ENCODE results near the gene MARCO. TPM values are rescaled to one million over a fixed set of nuclear protein-coding genes. Genes with fewer than 3 reads are reported as not detected.

Gene MARCO
- total RNA-seq, 1 donor from 2014 or later, result not detected

DNA sequence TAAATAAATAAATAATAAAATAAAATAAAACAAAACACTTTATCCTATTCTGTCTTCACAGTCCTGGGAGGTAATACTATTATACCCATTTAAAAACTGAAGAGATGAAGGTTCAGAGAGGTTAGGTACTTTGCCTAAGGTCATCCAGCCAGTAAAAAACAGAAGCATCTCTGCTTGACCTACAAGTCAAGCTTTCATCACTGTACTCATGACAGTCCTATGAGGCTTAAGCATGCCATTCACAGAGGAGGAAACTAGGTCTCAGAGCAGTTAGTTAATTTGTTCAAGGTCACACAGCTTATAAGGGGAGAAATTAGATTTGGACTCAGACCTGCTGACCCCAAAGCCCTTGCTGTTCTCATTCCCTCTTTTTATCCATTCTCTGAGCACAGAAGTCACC, 77.5 kb downstream of the MARCO start:
- TF ChIP-seq CTCF (IDR thresholded peaks at IDR 0.05; ENCODE audit: insufficient read depth, low read depth, low read length) (no peak), EZH2 (IDR thresholded peaks at IDR 0.05; ENCODE audit: insufficient read depth, low read length) (no peak)
- H3K27ac ChIP-seq (ENCODE audit: low read depth, low read length), result no peak overlapping the region
- FAIRE-seq, result no peak

GRCh38 chr2:119022678-119023077, 80.7 kb downstream of the MARCO start:
- no peaks in the 10 kb centered on the region for H3K27me3 ChIP-seq (ENCODE audit: insufficient read depth, low read length)
- H3K79me2 ChIP-seq (ENCODE audit: insufficient read depth, low read length), result no peaks in the 10 kb centered on the region
- H3K9me3 ChIP-seq (ENCODE audit: insufficient read depth, low read depth, low read length), result no peaks in the 10 kb centered on the region
- H3K4me2 ChIP-seq (ENCODE audit: low read length), result no peak overlapping the region
- H4K20me1 ChIP-seq (ENCODE audit: insufficient read depth, low read length), result no peaks in the 10 kb centered on the region
- Mint-ChIP-seq H3K4me1 (ENCODE audit: low read depth, unreplicated experiment) (peaks cover 6% of the 10 kb centered on the region), H3K9me3 (ENCODE audit: unreplicated experiment) (peaks cover 2% of the 10 kb centered on the region), H3K27ac (ENCODE audit: unreplicated experiment) (no peak overlapping the region), H3K36me3 (ENCODE audit: low read depth, unreplicated experiment) (no peaks in the 10 kb centered on the region), H3K27me3 (ENCODE audit: low read depth, unreplicated experiment) (peaks cover 47% of the 10 kb centered on the region), H3K4me3 (ENCODE audit: unreplicated experiment) (no peak overlapping the region)
- H2AFZ ChIP-seq (ENCODE audit: low read depth, low read length), result no peak overlapping the region
- DNase-seq (ENCODE audit: low read depth) (no peak), FAIRE-seq (no peak)
- H3K9ac ChIP-seq (ENCODE audit: low read length), result no peak overlapping the region
- TF ChIP-seq CTCF (IDR thresholded peaks at IDR 0.05; ENCODE audit: insufficient read depth, low read depth, low read length) (no peak), EZH2 (IDR thresholded peaks at IDR 0.05; ENCODE audit: insufficient read depth, low read length) (no peak)
- no peak overlapping the region for H3K27ac ChIP-seq (ENCODE audit: low read depth, low read length)
- H3K36me3 ChIP-seq (ENCODE audit: insufficient read depth, low read length), result no peaks in the 10 kb centered on the region
- H3K4me3 ChIP-seq (ENCODE audit: insufficient read depth, low read depth, low read length), result no peak overlapping the region
- H3K4me1 ChIP-seq (ENCODE audit: insufficient read depth, low read length), result no peaks in the 10 kb centered on the region

More for the DNA sequence above, 77.5 kb downstream of the MARCO start:
- peaks cover 47% of the 10 kb centered on the region for H3K27me3 Mint-ChIP-seq (ENCODE audit: low read depth, unreplicated experiment)
- no peaks in the 10 kb centered on the region for H3K36me3 ChIP-seq (ENCODE audit: insufficient read depth, low read length)
- H3K9ac ChIP-seq (ENCODE audit: low read length), result no peak overlapping the region
- no peak overlapping the region for H3K4me2 ChIP-seq (ENCODE audit: low read length)
- H3K9me3 ChIP-seq (ENCODE audit: insufficient read depth, low read depth, low read length), result no peaks in the 10 kb centered on the region
- no peaks in the 10 kb centered on the region for H3K9me3 Mint-ChIP-seq (ENCODE audit: unreplicated experiment)
- DNase-seq (ENCODE audit: low read depth), result no peak
- no peaks in the 10 kb centered on the region for H3K79me2 ChIP-seq (ENCODE audit: insufficient read depth, low read length)
- no peaks in the 10 kb centered on the region for H4K20me1 ChIP-seq (ENCODE audit: insufficient read depth, low read length)
- no peaks in the 10 kb centered on the region for H3K4me1 ChIP-seq (ENCODE audit: insufficient read depth, low read length)
- H3K4me3 Mint-ChIP-seq (ENCODE audit: unreplicated experiment), result no peak overlapping the region
- no peak overlapping the region for H2AFZ ChIP-seq (ENCODE audit: low read depth, low read length)
- H3K27me3 ChIP-seq (ENCODE audit: insufficient read depth, low read length), result peaks cover 3% of the 10 kb centered on the region
- no peak overlapping the region for H3K4me3 ChIP-seq (ENCODE audit: insufficient read depth, low read depth, low read length)
- H3K36me3 Mint-ChIP-seq (ENCODE audit: low read depth, unreplicated experiment), result no peaks in the 10 kb centered on the region
- H3K4me1 Mint-ChIP-seq (ENCODE audit: low read depth, unreplicated experiment), result no peaks in the 10 kb centered on the region
- no peak overlapping the region for H3K27ac Mint-ChIP-seq (ENCODE audit: unreplicated experiment)

DNA sequence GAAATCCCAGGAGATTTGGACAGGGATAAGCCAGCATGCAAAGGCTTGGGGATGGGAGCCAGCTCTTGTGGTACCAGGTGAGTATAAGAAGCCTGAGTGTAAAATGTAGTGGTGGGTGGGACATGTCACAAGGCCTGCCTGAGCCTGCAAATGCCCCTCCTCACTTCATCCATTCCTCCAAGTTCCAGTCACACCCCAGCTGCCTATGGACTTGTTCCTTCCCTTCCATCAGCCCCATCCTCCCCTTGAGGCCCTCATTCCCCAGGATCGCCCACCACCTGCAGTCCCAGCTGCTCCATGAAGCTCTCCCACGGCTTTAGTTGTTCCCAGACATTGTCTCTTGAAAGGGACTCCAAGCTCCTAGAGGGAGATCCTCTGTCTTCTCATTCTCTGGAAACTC, 81.5 kb downstream of the MARCO start:
- TF ChIP-seq CTCF (IDR thresholded peaks at IDR 0.05; ENCODE audit: insufficient read depth, low read depth, low read length) (no peak), EZH2 (IDR thresholded peaks at IDR 0.05; ENCODE audit: insufficient read depth, low read length) (no peak)
- Mint-ChIP-seq H3K36me3 (ENCODE audit: low read depth, unreplicated experiment) (no peaks in the 10 kb centered on the region), H3K9me3 (ENCODE audit: unreplicated experiment) (peaks cover 5% of the 10 kb centered on the region), H3K4me1 (ENCODE audit: low read depth, unreplicated experiment) (peaks cover 6% of the 10 kb centered on the region), H3K27ac (ENCODE audit: unreplicated experiment) (no peak overlapping the region), H3K27me3 (ENCODE audit: low read depth, unreplicated experiment) (peaks cover 51% of the 10 kb centered on the region), H3K4me3 (ENCODE audit: unreplicated experiment) (no peak overlapping the region)
- no peak overlapping the region for H2AFZ ChIP-seq (ENCODE audit: low read depth, low read length)
- no peak overlapping the region for H3K9ac ChIP-seq (ENCODE audit: low read length)
- DNase-seq (ENCODE audit: low read depth) (no peak), FAIRE-seq (no peak)
- H3K4me3 ChIP-seq (ENCODE audit: insufficient read depth, low read depth, low read length), result no peak overlapping the region
- no peaks in the 10 kb centered on the region for H3K79me2 ChIP-seq (ENCODE audit: insufficient read depth, low read length)
- no peak overlapping the region for H3K27ac ChIP-seq (ENCODE audit: low read depth, low read length)
- no peaks in the 10 kb centered on the region for H3K4me1 ChIP-seq (ENCODE audit: insufficient read depth, low read length)
- H3K9me3 ChIP-seq (ENCODE audit: insufficient read depth, low read depth, low read length), result no peaks in the 10 kb centered on the region
- no peaks in the 10 kb centered on the region for H4K20me1 ChIP-seq (ENCODE audit: insufficient read depth, low read length)
- H3K27me3 ChIP-seq (ENCODE audit: insufficient read depth, low read length), result no peaks in the 10 kb centered on the region
- no peak overlapping the region for H3K4me2 ChIP-seq (ENCODE audit: low read length)
- H3K36me3 ChIP-seq (ENCODE audit: insufficient read depth, low read length), result no peaks in the 10 kb centered on the region

Measured in astrocyte (in vitro differentiated cells and primary cell).